ENCODE measurements around the gene C19orf38.

C19orf38 gene

GRCh38 chr19:10829967-10830366, 18.2 kb upstream of the C19orf38 start:
- TF ChIP-seq GABPA (IDR thresholded peaks at IDR 0.05; ENCODE audit: low read depth) (no peak), POLR2AphosphoS5 (IDR thresholded peaks at IDR 0.05; ENCODE audit: low read depth) (no peak)
- TF ChIP-seq, protein P1, sequence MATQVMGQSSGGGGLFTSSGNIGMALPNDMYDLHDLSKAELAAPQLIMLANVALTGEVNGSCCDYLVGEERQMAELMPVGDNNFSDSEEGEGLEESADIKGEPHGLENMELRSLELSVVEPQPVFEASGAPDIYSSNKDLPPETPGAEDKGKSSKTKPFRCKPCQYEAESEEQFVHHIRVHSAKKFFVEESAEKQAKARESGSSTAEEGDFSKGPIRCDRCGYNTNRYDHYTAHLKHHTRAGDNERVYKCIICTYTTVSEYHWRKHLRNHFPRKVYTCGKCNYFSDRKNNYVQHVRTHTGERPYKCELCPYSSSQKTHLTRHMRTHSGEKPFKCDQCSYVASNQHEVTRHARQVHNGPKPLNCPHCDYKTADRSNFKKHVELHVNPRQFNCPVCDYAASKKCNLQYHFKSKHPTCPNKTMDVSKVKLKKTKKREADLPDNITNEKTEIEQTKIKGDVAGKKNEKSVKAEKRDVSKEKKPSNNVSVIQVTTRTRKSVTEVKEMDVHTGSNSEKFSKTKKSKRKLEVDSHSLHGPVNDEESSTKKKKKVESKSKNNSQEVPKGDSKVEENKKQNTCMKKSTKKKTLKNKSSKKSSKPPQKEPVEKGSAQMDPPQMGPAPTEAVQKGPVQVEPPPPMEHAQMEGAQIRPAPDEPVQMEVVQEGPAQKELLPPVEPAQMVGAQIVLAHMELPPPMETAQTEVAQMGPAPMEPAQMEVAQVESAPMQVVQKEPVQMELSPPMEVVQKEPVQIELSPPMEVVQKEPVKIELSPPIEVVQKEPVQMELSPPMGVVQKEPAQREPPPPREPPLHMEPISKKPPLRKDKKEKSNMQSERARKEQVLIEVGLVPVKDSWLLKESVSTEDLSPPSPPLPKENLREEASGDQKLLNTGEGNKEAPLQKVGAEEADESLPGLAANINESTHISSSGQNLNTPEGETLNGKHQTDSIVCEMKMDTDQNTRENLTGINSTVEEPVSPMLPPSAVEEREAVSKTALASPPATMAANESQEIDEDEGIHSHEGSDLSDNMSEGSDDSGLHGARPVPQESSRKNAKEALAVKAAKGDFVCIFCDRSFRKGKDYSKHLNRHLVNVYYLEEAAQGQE (IDR thresholded peaks at IDR 0.05; ENCODE audit: insufficient replicate concordance, low read depth), result no peak
- TF ChIP-seq, protein P2, sequence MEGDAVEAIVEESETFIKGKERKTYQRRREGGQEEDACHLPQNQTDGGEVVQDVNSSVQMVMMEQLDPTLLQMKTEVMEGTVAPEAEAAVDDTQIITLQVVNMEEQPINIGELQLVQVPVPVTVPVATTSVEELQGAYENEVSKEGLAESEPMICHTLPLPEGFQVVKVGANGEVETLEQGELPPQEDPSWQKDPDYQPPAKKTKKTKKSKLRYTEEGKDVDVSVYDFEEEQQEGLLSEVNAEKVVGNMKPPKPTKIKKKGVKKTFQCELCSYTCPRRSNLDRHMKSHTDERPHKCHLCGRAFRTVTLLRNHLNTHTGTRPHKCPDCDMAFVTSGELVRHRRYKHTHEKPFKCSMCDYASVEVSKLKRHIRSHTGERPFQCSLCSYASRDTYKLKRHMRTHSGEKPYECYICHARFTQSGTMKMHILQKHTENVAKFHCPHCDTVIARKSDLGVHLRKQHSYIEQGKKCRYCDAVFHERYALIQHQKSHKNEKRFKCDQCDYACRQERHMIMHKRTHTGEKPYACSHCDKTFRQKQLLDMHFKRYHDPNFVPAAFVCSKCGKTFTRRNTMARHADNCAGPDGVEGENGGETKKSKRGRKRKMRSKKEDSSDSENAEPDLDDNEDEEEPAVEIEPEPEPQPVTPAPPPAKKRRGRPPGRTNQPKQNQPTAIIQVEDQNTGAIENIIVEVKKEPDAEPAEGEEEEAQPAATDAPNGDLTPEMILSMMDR (IDR thresholded peaks at IDR 0.05; ENCODE audit: insufficient read depth, low read length), result no peak
- DNase-seq (ENCODE audit: low read depth in 1 of 2, low spot score in 1 of 2), result no peak
- H3K27ac ChIP-seq (replicated peaks), result no peak overlapping the region
- H3K4me3 ChIP-seq (replicated peaks; ENCODE audit: insufficient read depth, low read length), result no peak overlapping the region
- H3K27me3 ChIP-seq (ENCODE audit: insufficient read depth, poor library complexity, severe bottlenecking), result no peaks in the 10 kb centered on the region

DNA sequence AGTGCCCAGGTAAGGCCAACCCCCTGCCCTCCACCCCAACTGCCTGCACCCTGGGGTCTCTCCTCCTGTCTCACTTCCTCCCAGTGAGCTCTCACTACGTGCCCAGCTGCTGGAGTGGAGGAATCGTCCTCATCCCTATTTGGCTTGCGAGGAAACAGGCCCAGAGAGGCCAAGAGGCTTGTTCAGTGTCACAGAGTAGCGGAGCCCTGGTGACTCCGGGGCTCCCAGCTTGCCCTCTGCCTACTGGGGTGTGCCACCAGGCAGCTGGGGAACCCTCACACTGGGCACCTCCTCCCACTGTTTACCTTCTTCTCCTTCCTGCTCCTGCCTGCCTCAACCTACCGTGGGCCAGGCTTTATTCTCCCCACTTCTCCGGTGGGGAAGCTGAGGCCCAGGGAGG, 17.8 kb upstream of the C19orf38 start:
- H3K4me3 ChIP-seq (replicated peaks; ENCODE audit: insufficient read depth, low read length), result no peak overlapping the region
- no peak for DNase-seq (ENCODE audit: low read depth in 1 of 2, low spot score in 1 of 2)
- H3K27me3 ChIP-seq (ENCODE audit: insufficient read depth, poor library complexity, severe bottlenecking), result no peaks in the 10 kb centered on the region
- TF ChIP-seq, protein P1 (IDR thresholded peaks at IDR 0.05; ENCODE audit: insufficient replicate concordance, low read depth), result no peak
- TF ChIP-seq SPI1 (IDR thresholded peaks at IDR 0.05; ENCODE audit: borderline replicate concordance, low read depth), result no peak
- TF ChIP-seq POLR2AphosphoS5 (IDR thresholded peaks at IDR 0.05; ENCODE audit: low read depth), result no peak
- TF ChIP-seq, protein P2 (IDR thresholded peaks at IDR 0.05; ENCODE audit: insufficient read depth, low read length), result no peak
- TF ChIP-seq GABPA (IDR thresholded peaks at IDR 0.05; ENCODE audit: low read depth), result no peak
- no peak overlapping the region for H3K27ac ChIP-seq (replicated peaks)

DNA sequence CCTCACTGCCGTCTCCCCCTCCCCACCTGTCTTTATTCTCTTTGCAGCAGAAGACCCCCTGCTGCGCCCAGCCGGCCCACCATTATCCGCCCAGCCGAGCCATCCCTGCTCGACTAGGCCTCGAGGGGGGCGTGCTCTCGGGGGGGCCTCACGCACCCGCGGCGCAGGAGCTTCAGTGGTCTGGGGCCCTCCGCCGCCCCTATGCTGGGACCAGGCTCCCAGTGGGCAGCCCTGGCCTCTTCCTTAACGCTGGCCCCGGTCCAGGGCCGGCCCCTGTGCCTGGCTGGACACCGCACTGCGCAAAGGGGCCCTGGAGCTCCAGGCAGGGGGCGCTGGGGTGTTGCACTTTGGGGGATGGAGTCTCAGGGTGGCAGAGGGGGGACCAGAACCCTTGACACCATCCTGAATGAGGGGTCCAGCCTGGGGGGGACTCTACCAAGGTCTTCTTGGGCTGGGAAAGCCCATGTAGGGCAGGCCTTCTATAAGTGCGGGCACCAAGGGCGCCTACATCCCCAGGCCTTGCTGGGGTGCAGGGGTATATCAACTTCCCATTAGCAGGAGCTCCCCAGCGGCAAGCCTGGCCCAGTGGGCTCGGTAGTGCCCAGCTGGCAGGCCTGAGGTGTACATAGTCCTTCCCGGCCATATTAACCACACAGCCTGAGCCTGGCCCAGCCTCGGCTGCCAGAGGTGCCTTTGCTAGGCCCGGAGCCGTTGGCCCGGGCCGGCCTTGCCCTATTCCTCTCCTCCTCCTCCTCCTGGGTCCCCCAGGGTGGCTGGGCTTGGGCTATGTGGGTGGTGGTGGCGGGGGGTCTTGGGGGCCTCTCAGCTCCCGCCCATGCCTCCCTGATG, 17.1 kb upstream of the C19orf38 start:
- no peak for DNase-seq (ENCODE audit: low read depth in 1 of 2, low spot score in 1 of 2)
- TF ChIP-seq GABPA (IDR thresholded peaks at IDR 0.05; ENCODE audit: low read depth) (no peak), POLR2AphosphoS5 (IDR thresholded peaks at IDR 0.05; ENCODE audit: low read depth) (no peak), SPI1 (IDR thresholded peaks at IDR 0.05; ENCODE audit: borderline replicate concordance, low read depth) (no peak)
- TF ChIP-seq, protein P2 (IDR thresholded peaks at IDR 0.05; ENCODE audit: insufficient read depth, low read length), result no peak
- TF ChIP-seq, protein P1 (IDR thresholded peaks at IDR 0.05; ENCODE audit: insufficient replicate concordance, low read depth), result no peak
- H3K27ac ChIP-seq (replicated peaks), result no peak overlapping the region
- no peak overlapping the region for H3K4me3 ChIP-seq (replicated peaks; ENCODE audit: insufficient read depth, low read length)
- no peaks in the 10 kb centered on the region for H3K27me3 ChIP-seq (ENCODE audit: insufficient read depth, poor library complexity, severe bottlenecking)

Measured in HL-60 (cell line).